ENCODE results near the gene CNR2.
"Not testable (repeated sequence)": the region's sequence is repeated elsewhere in the genome, so short reads cannot be mapped to it uniquely, and the experiment has no call there.

The CNR2 gene

GRCh38 chr1:23905461-23906025 is 7.6 kb downstream of the CNR2 start:
- no peak overlapping the region for H3K4me3 ChIP-seq (ENCODE audit: low read depth in 1 of 2, low read length in 2 of 2)
- no peaks in the 10 kb centered on the region for H4K20me1 ChIP-seq (ENCODE audit: insufficient read depth, low read length)
- H3K4me1 ChIP-seq (ENCODE audit: insufficient read depth, low read length) = peaks cover 11% of the 10 kb centered on the region
- ATAC-seq (ENCODE audit: insufficient read depth, low read depth) (no peak), DNase-seq (no peak)
- TF ChIP-seq EZH2 (IDR thresholded peaks at IDR 0.05; ENCODE audit: borderline replicate concordance, low read depth, low read length, severe bottlenecking) (no peak), CTCF (IDR thresholded peaks at IDR 0.05; ENCODE audit: borderline replicate concordance, extremely low read depth, low read length, poor library complexity, severe bottlenecking) (no peak)
- H3K27ac ChIP-seq (ENCODE audit: low read length) = no peak overlapping the region
- no peak overlapping the region for H3K9ac ChIP-seq (ENCODE audit: low read depth, low read length)
- no peaks in the 10 kb centered on the region for H3K9me3 ChIP-seq (ENCODE audit: insufficient read depth, low read length, severe bottlenecking)
- no peaks in the 10 kb centered on the region for H3K36me3 ChIP-seq (ENCODE audit: insufficient read depth, low read length)
- no peaks in the 10 kb centered on the region for H3K27me3 ChIP-seq (ENCODE audit: insufficient read depth, low read length, poor library complexity)
- H3K4me2 ChIP-seq (ENCODE audit: insufficient read depth, low read length) = no peak overlapping the region
- no peak overlapping the region for H2AFZ ChIP-seq (ENCODE audit: low read depth, low read length)
- no peaks in the 10 kb centered on the region for H3K79me2 ChIP-seq (ENCODE audit: insufficient read depth, low read length)

GRCh38 chr1:23904748-23905357 is 8.3 kb downstream of the CNR2 start:
- Histone ChIP-seq H3K4me2 (ENCODE audit: insufficient read depth, low read length) (no peak overlapping the region), H3K9ac (ENCODE audit: low read depth, low read length) (no peak overlapping the region), H3K36me3 (ENCODE audit: insufficient read depth, low read length) (no peaks in the 10 kb centered on the region), H3K27ac (ENCODE audit: low read length) (no peak overlapping the region), H4K20me1 (ENCODE audit: insufficient read depth, low read length) (no peaks in the 10 kb centered on the region), H3K27me3 (ENCODE audit: insufficient read depth, low read length, poor library complexity) (no peaks in the 10 kb centered on the region), H3K4me1 (ENCODE audit: insufficient read depth, low read length) (peaks cover 11% of the 10 kb centered on the region), H2AFZ (ENCODE audit: low read depth, low read length) (no peak overlapping the region; the same call in 1 of the 2 replicates), H3K79me2 (ENCODE audit: insufficient read depth, low read length) (no peaks in the 10 kb centered on the region), H3K9me3 (ENCODE audit: insufficient read depth, low read length, severe bottlenecking) (no peaks in the 10 kb centered on the region), H3K4me3 (ENCODE audit: low read depth in 1 of 2, low read length in 2 of 2) (no peak overlapping the region)
- no peak for ATAC-seq (ENCODE audit: insufficient read depth, low read depth)
- peak; percentile 7 for DNase-seq
- TF ChIP-seq EZH2 (IDR thresholded peaks at IDR 0.05; ENCODE audit: borderline replicate concordance, low read depth, low read length, severe bottlenecking) = no peak

GRCh38 chr1:23903754-23904153 is 9.4 kb downstream of the CNR2 start:
- Histone ChIP-seq H3K27me3 (ENCODE audit: insufficient read depth, low read length, poor library complexity) (no peaks in the 10 kb centered on the region), H3K27ac (ENCODE audit: low read length) (no peak overlapping the region), H3K4me1 (ENCODE audit: insufficient read depth, low read length) (peaks cover 4% of the 10 kb centered on the region), H3K9ac (ENCODE audit: low read depth, low read length) (no peak overlapping the region), H3K36me3 (ENCODE audit: insufficient read depth, low read length) (no peaks in the 10 kb centered on the region), H2AFZ (ENCODE audit: low read depth, low read length) (no peak overlapping the region), H3K4me2 (ENCODE audit: insufficient read depth, low read length) (no peak overlapping the region), H3K79me2 (ENCODE audit: insufficient read depth, low read length) (no peaks in the 10 kb centered on the region), H3K9me3 (ENCODE audit: insufficient read depth, low read length, severe bottlenecking) (no peaks in the 10 kb centered on the region), H3K4me3 (ENCODE audit: low read depth in 1 of 2, low read length in 2 of 2) (no peak overlapping the region), H4K20me1 (ENCODE audit: insufficient read depth, low read length) (no peaks in the 10 kb centered on the region)
- TF ChIP-seq CTCF (IDR thresholded peaks at IDR 0.05; ENCODE audit: borderline replicate concordance, extremely low read depth, low read length, poor library complexity, severe bottlenecking) = no peak
- TF ChIP-seq EZH2 (IDR thresholded peaks at IDR 0.05; ENCODE audit: borderline replicate concordance, low read depth, low read length, severe bottlenecking) = no peak
- DNase-seq (no peak), ATAC-seq (ENCODE audit: insufficient read depth, low read depth) (no peak)

GRCh38 chr1:23902321-23903278 is 10.6 kb downstream of the CNR2 start:
- Histone ChIP-seq H3K79me2 (ENCODE audit: insufficient read depth, low read length) (no peaks in the 10 kb centered on the region), H3K27ac (ENCODE audit: low read length) (no peak overlapping the region), H4K20me1 (ENCODE audit: insufficient read depth, low read length) (no peaks in the 10 kb centered on the region), H3K4me3 (ENCODE audit: low read depth in 1 of 2, low read length in 2 of 2) (no peak overlapping the region), H2AFZ (ENCODE audit: low read depth, low read length) (no peak overlapping the region), H3K4me1 (ENCODE audit: insufficient read depth, low read length) (no peaks in the 10 kb centered on the region), H3K27me3 (ENCODE audit: insufficient read depth, low read length, poor library complexity) (no peaks in the 10 kb centered on the region), H3K36me3 (ENCODE audit: insufficient read depth, low read length) (no peaks in the 10 kb centered on the region), H3K9me3 (ENCODE audit: insufficient read depth, low read length, severe bottlenecking) (no peaks in the 10 kb centered on the region), H3K4me2 (ENCODE audit: insufficient read depth, low read length) (no peak overlapping the region), H3K9ac (ENCODE audit: low read depth, low read length) (no peak overlapping the region)
- no peak for ATAC-seq (ENCODE audit: insufficient read depth, low read depth)
- TF ChIP-seq EZH2 (IDR thresholded peaks at IDR 0.05; ENCODE audit: borderline replicate concordance, low read depth, low read length, severe bottlenecking) = no peak
- no peak for TF ChIP-seq CTCF (IDR thresholded peaks at IDR 0.05; ENCODE audit: borderline replicate concordance, extremely low read depth, low read length, poor library complexity, severe bottlenecking)
- DNase-seq = no peak

- not testable (repeated sequence) for H3K9me3 ChIP-seq (ENCODE audit: insufficient read depth, low read length, severe bottlenecking); H2AFZ ChIP-seq (ENCODE audit: low read depth, low read length); H3K4me1 ChIP-seq (ENCODE audit: insufficient read depth, low read length); H3K36me3 ChIP-seq (ENCODE audit: insufficient read depth, low read length); H3K9ac ChIP-seq (ENCODE audit: low read depth, low read length); H3K4me2 ChIP-seq (ENCODE audit: insufficient read depth, low read length); ATAC-seq (ENCODE audit: insufficient read depth, low read depth); H3K27me3 ChIP-seq (ENCODE audit: insufficient read depth, low read length, poor library complexity); H4K20me1 ChIP-seq (ENCODE audit: insufficient read depth, low read length); H3K4me3 ChIP-seq (ENCODE audit: low read depth in 1 of 2, low read length in 2 of 2); DNase-seq; H3K27ac ChIP-seq (ENCODE audit: low read length); H3K79me2 ChIP-seq (ENCODE audit: insufficient read depth, low read length)
These were observed 13.1 kb downstream of the CNR2 start for GRCh38 chr1:23900017-23900416.
